SK-N-SH (cell line): ENCODE data around the gene PTMS.

Source experiments
- CHD2 ChIP-seq: fragments of 150-350 bp; IDR thresholded peaks from 2 replicates; pipeline ENCODE4 v1.6.1; 2018; ENCODE audit warnings: low read length; ENCODE audit not compliant: partially characterized antibody
- EZH2phosphoT487 ChIP-seq: fragments of 200-600 bp; sonication (generic); IDR thresholded peaks from 2 replicates; pipeline ENCODE4 v1.6.1; 2017; ENCODE audit warnings: low read depth, mixed run types, mild to moderate bottlenecking, antibody characterized with exemption, moderate library complexity, borderline replicate concordance
- IRF3 ChIP-seq: fragments of 150-350 bp; IDR thresholded peaks from 2 replicates; pipeline ENCODE4 v1.6.1; 2016; ENCODE audit warnings: mild to moderate bottlenecking, low read depth, low read length
- MXI1 ChIP-seq: IDR thresholded peaks from 2 replicates; pipeline ENCODE4 v1.6.1; 2012; ENCODE audit warnings: mild to moderate bottlenecking, low read depth, low read length, improper control_type of control experiment
- NFIC ChIP-seq: IDR thresholded peaks from 2 replicates; pipeline ENCODE4 v1.4.0; 2012; ENCODE audit warnings: borderline replicate concordance
- SIN3A ChIP-seq: IDR thresholded peaks from 2 replicates; pipeline ENCODE4 v1.6.1; 2012; ENCODE audit warnings: low read depth, mild to moderate bottlenecking, low read length, moderate library complexity, borderline replicate concordance
- ZBTB33 ChIP-seq: IDR thresholded peaks from 2 replicates; pipeline ENCODE4 v1.4.0; 2012; ENCODE audit warnings: low read depth, borderline replicate concordance
- TF ChIP-seq, protein P1 (sequence below): fragments of 150-350 bp; IDR thresholded peaks from 2 replicates; pipeline ENCODE4 v1.6.1; 2017; ENCODE audit warnings: antibody characterized with exemption, low read length, low read depth, borderline replicate concordance
- TF ChIP-seq, protein P2 (sequence below): fragments of 200-600 bp; sonication (generic); IDR thresholded peaks from 2 replicates; pipeline ENCODE4 v1.6.1; 2017; ENCODE audit warnings: antibody characterized with exemption, mild to moderate bottlenecking, moderate library complexity
- TF ChIP-seq, protein P3 (sequence below): IDR thresholded peaks from 2 replicates; pipeline ENCODE4 v1.6.1; 2012; ENCODE audit warnings: mild to moderate bottlenecking, low read depth, low read length, moderate library complexity

- TF ChIP-seq, protein P1, sequence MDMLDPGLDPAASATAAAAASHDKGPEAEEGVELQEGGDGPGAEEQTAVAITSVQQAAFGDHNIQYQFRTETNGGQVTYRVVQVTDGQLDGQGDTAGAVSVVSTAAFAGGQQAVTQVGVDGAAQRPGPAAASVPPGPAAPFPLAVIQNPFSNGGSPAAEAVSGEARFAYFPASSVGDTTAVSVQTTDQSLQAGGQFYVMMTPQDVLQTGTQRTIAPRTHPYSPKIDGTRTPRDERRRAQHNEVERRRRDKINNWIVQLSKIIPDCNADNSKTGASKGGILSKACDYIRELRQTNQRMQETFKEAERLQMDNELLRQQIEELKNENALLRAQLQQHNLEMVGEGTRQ = no peak
- TF ChIP-seq, protein P2, sequence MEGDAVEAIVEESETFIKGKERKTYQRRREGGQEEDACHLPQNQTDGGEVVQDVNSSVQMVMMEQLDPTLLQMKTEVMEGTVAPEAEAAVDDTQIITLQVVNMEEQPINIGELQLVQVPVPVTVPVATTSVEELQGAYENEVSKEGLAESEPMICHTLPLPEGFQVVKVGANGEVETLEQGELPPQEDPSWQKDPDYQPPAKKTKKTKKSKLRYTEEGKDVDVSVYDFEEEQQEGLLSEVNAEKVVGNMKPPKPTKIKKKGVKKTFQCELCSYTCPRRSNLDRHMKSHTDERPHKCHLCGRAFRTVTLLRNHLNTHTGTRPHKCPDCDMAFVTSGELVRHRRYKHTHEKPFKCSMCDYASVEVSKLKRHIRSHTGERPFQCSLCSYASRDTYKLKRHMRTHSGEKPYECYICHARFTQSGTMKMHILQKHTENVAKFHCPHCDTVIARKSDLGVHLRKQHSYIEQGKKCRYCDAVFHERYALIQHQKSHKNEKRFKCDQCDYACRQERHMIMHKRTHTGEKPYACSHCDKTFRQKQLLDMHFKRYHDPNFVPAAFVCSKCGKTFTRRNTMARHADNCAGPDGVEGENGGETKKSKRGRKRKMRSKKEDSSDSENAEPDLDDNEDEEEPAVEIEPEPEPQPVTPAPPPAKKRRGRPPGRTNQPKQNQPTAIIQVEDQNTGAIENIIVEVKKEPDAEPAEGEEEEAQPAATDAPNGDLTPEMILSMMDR = no peak; the same call in 1 of the 2 replicates
- TF ChIP-seq IRF3 (no peak), ZBTB33 (0 out of 2 replicates have a peak, but pooled peaks have one; percentile 21), CHD2 (peak; percentile 74), MXI1 (peak; percentile 27; the same call in 1 of the 2 replicates), NFIC (0 out of 2 replicates have a peak, but pooled peaks have one; percentile 17), SIN3A (peak; percentile 67), EZH2phosphoT487 (no peak)
- TF ChIP-seq, protein P3, sequence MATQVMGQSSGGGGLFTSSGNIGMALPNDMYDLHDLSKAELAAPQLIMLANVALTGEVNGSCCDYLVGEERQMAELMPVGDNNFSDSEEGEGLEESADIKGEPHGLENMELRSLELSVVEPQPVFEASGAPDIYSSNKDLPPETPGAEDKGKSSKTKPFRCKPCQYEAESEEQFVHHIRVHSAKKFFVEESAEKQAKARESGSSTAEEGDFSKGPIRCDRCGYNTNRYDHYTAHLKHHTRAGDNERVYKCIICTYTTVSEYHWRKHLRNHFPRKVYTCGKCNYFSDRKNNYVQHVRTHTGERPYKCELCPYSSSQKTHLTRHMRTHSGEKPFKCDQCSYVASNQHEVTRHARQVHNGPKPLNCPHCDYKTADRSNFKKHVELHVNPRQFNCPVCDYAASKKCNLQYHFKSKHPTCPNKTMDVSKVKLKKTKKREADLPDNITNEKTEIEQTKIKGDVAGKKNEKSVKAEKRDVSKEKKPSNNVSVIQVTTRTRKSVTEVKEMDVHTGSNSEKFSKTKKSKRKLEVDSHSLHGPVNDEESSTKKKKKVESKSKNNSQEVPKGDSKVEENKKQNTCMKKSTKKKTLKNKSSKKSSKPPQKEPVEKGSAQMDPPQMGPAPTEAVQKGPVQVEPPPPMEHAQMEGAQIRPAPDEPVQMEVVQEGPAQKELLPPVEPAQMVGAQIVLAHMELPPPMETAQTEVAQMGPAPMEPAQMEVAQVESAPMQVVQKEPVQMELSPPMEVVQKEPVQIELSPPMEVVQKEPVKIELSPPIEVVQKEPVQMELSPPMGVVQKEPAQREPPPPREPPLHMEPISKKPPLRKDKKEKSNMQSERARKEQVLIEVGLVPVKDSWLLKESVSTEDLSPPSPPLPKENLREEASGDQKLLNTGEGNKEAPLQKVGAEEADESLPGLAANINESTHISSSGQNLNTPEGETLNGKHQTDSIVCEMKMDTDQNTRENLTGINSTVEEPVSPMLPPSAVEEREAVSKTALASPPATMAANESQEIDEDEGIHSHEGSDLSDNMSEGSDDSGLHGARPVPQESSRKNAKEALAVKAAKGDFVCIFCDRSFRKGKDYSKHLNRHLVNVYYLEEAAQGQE = 0 out of 2 replicates have a peak, but pooled peaks have one; percentile 43
These were observed 13.0 kb upstream of the PTMS start, which contains the start of gene MLF2 for GRCh38 chr12:6752921-6753771.
